GM18873 (cell line): ENCODE measurements around the gene MPZL2.

Source experiments
- ATAC-seq: cut with Tn5 transposase; IDR thresholded peaks from one replicate; pipeline ENCODE4 v1.9.1; 2021; ENCODE audit warnings: mild to moderate bottlenecking, moderate library complexity, moderate number of reproducible peaks; ENCODE audit not compliant: unreplicated experiment, low FRiP score

MPZL2 gene

GRCh38 chr11:118283756-118284350, 19.8 kb upstream of the MPZL2 start:
- no peak for ATAC-seq

DNA sequence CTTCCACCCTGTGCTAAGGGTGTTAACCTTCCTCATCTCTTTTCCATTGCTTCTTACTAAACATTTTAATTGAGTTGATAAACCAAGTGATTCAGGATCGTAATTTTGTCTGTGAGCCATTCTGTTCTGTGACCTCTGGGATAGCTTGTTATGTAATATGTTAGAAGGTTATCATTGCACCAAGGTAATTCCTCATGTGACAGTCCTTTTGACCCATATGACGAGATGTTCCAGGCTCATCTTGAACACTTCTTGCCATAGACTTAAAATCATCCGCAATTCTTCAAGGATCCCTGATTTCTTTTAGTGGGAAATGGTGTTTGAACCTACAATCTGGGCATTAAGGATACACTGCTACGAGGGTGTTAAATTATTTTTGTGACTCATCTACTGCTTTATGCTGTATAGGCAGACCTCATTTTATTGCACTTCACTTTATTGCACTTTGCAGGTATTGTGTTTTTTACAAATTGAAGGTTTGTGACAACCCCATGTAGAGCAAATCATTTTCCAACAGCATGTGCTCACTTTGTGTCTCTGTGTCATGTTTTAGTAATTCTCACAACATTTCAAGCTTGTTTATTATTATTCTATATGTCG, 19.0 kb upstream of the MPZL2 start:
- ATAC-seq: no peak

DNA sequence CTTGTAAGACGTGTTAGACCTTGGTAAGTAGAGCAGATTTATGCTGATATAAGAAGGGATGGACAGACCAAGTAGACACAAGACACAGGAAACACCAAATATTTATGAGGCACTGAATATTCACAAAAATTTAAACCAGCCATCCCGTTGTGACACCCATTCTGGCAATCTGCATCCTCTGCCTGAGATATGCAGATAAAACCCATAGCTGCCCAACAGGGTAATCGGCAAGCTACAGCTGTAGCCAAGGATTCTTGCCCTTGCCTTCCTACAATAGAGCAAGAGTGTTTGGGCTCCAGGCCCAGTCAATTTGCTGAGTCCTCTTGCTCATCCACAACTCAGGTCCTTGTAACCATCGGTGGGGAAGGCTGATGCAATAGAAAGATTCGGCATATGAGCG, 18.5 kb upstream of the MPZL2 start:
- ATAC-seq: no peak

GRCh38 chr11:118281284-118281683, 17.2 kb upstream of the MPZL2 start:
- no peak for ATAC-seq

DNA sequence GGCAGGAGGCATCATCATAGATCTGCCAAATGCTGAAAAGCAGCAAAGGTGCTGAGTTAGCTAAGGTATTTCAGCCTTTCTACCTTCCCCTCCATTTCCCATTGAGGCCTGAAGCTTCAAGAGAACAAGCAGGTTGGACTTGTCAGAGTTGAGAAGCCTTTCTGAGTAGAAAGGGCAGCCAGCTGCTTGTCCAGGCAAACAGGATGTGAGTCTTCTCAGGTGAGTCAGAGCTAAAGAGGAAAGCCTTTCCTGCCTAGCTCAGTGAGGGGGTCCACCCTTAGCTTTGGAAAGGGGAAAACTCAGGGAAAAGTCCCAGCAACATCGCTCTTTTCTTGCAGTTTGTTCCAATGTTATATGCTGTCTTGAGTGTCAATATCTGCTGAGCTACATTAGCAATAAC, 13.2 kb upstream of the MPZL2 start:
- no peak for ATAC-seq

GRCh38 chr11:118276422-118276821, 12.3 kb upstream of the MPZL2 start:
- no peak for ATAC-seq

DNA sequence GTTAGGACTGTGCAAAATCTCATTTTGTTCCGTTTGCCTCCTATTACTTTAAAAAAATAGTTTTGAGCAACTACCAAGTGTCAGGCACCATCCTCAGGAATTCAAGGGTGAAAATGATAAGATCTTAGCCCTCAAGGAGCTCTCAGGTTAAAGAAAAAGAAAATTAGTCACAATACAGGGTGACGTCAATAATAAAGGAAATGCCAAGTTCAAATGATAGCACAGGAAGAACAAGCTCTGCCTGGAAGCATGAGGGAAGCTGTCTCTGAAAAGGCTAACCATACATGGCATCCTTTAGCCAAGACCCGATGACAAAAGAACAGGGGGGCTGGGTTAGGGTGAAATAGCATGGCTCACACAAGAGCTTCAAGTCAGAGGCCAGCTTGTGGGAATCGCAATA, 11.1 kb upstream of the MPZL2 start:
- no peak for ATAC-seq

GRCh38 chr11:118274186-118274585, 10.1 kb upstream of the MPZL2 start:
- ATAC-seq: no peak

DNA sequence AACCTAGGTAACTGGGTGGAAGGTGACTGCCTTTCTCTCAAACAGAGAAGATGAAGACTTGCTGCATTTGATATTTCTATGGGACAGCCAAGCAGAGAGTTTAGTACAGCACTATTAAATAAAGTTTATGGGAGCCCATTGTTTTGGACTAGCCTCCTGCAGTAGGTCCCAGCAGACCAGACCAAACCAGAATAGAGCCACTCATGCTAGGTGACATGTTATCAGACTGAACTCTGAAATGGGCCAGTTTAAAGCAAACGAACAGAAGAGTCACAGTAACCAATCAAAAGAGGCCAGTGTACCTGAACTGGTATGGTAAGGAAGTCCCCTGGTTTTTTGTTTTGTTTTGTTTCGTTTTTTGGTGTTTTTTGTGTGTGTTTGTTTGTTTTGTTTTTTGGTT, 7.9 kb upstream of the MPZL2 start:
- no peak for ATAC-seq

GRCh38 chr11:118267486-118267885, 3.4 kb upstream of the MPZL2 start:
- no peak for ATAC-seq

DNA sequence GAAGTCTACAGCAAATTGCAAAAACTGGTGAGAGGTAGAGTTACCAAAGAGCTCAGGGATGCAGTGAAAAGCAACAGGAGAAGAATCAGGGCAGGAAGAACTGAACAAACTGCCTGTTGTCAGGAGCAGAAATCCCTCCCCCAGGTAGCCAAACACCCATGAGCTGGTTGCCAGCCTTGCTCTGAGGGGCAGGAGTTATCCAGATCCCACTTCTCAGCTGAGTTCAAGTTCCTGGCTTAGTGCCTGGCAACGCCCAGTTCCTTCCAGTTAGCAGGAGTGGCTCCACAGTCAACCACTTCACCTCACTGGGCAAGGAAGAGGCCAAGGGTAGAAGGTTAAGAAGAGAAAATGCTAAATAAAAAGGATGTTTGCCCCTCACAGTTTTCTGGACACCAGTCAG, 1.9 kb upstream of the MPZL2 start:
- ATAC-seq: no peak

GRCh38 chr11:118264569-118265465, 720 bp upstream of the MPZL2 start:
- no peak for ATAC-seq

DNA sequence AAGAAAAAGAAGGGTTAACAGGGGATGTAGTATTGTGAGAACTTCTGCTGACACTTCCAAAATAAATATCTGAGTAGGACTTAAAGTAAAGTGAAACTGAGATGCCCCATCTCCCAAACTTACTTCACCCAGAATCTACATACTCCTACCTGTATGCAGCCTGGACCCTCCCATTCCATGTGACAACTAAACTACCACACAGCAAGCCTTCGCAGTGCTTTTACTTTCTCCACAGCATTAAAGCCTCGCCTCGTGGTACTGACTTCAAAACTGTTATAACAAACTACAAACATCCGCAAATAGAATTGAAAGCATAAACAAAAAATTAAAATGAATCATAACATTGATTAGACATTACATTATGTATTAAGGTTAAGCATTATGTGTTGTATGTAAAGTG, 985 bp downstream of the MPZL2 start:
- ATAC-seq: no peak

GRCh38 chr11:118260353-118260752, 3.7 kb downstream of the MPZL2 start:
- ATAC-seq: no peak

- no peak for ATAC-seq
Measured at GRCh38 chr11:118259138-118259537, 5.0 kb downstream of the MPZL2 start.

DNA sequence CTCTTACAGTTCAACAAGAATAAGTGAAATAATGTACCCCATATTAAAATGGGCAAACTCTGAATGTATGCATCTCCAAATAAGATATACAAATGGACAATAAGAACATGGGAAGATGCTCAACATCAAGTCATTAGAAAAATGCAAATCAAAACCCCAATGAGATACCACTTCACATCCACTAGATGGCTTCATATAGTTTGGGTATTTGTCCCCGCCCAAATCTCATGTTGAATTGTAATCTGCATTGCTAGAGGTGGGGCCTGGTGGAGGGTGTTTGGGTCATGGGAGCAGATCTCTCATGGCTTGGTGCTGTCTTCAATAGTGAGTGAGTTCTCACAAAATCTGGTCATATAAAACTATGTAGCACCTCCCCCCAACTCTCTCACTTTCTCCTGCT, 5.7 kb downstream of the MPZL2 start:
- no peak for ATAC-seq

- ATAC-seq: no peak
Measured at GRCh38 chr11:118252688-118253087, 11.4 kb downstream of the MPZL2 start.

DNA sequence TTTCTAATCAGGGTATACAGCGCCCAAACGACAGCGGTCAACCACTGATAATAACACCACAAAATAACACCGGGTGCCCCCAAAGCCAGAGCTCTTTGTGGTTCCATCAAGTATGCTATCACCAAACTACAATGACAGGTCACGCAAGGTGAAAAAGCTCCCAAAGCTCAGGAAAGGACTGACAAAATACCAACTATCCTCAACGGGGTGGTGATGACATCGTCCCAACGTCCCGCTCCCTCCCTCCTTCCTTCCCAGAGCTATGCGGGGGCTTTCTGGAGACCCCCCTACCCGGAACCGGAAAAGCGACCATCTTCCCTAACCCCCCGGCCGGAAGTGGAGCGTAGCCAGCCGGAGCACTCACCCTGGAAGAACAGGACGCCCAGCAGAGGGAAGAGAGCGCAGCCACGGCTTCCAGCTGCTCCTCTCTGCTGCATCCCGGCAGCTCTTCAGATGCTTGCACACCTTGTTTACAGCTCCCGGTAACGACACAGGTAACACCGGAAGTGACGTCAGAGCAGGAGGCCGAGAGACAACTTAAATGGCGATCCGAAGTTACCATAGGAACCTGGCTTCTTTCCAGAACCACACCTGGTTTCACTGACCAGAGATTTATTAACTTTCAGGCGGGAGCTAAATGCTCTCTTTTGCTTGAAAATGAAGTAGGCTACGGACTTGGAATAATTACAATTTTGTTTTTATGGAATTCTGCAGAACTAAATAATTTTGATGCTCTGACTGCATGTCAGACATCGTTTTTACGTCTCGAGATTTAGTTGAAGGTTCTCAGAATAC, 12.0 kb downstream of the MPZL2 start, which contains the start of gene MPZL3:
TSS of gene MPZL3 (minus strand) at position 508 of the 795 bp plus-strand sequence. CDS start at position 437, 71 bp downstream.
- no peak for ATAC-seq

GRCh38 chr11:118247041-118247440, 17.1 kb downstream of the MPZL2 start:
- ATAC-seq: no peak

DNA sequence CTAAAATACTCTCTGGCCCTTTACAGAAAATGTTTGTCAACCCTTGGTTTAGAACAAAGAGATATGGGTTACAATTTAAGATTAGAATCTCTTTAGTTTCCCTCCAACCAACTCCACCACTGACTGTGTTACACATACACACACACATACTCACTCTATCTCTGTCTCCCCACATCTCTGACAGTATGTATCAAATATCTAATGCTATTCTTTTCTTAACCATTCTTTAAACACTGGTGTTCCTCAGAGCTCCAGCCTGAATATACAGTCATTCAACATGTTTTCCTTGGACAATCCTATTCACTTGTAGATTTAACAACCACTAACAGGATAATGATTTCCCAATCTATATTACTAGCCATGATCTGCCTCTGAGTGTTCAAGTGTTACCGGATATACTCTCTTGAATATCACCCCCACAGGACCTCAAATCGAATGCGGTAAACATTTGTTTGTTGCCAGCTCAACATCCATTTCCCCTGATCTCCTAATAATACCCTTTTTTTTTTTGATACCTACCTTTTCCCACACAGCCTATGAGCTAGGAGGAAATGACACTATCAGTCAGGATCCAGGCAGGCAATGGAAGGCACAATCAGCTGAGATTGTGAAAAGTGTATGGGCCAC, 18.0 kb downstream of the MPZL2 start:
- no peak for ATAC-seq
